ENCODE results near the gene ANKRD39.
"Not testable (repeated sequence)": the region's sequence is repeated elsewhere in the genome, so short reads cannot be mapped to it uniquely, and the experiment has no call there.

ANKRD39 gene

GRCh38 chr2:96806468-96807126, 51.2 kb downstream of the ANKRD39 start:
- no peak for DNase-seq

GRCh38 chr2:96805946-96806345, 51.9 kb downstream of the ANKRD39 start:
- not testable (repeated sequence) for DNase-seq

- no peak for DNase-seq
These were observed 52.8 kb downstream of the ANKRD39 start for GRCh38 chr2:96804986-96805385.

GRCh38 chr2:96802721-96803120, 55.1 kb downstream of the ANKRD39 start:
- DNase-seq: no peak

- DNase-seq: no peak
These were observed 55.8 kb downstream of the ANKRD39 start for GRCh38 chr2:96801786-96802595.

GRCh38 chr2:96801005-96801785, 56.6 kb downstream of the ANKRD39 start:
- DNase-seq: peak; percentile 41

GRCh38 chr2:96800061-96801004, 57.5 kb downstream of the ANKRD39 start:
- DNase-seq: no peak

- no peak for DNase-seq
These were observed 58.2 kb downstream of the ANKRD39 start for GRCh38 chr2:96799623-96799935.

GRCh38 chr2:96798733-96799622, 58.8 kb downstream of the ANKRD39 start:
- no peak for DNase-seq

All from midbrain (tissue), 1 donor.